Astrocyte (in vitro differentiated cells and primary cell): ENCODE measurements around the gene COMT.

Experiments used
- EZH2 ChIP-seq: IDR thresholded peaks from 2 replicates; pipeline ENCODE4 v1.6.1; 2012; ENCODE audit warnings: mild to moderate bottlenecking, low read length, inconsistent platforms; ENCODE audit not compliant: insufficient read depth
- TF ChIP-seq, protein P1 (sequence below): IDR thresholded peaks from 2 replicates; pipeline ENCODE4 v1.5.1; 2011; ENCODE audit warnings: low read depth, mild to moderate bottlenecking, inconsistent platforms, low read length, moderate library complexity; ENCODE audit not compliant: insufficient read depth

GRCh38 chr22:19941365-19942082, at the start of gene COMT, which contains the start of gene TXNRD2:
- TF ChIP-seq, protein P1, sequence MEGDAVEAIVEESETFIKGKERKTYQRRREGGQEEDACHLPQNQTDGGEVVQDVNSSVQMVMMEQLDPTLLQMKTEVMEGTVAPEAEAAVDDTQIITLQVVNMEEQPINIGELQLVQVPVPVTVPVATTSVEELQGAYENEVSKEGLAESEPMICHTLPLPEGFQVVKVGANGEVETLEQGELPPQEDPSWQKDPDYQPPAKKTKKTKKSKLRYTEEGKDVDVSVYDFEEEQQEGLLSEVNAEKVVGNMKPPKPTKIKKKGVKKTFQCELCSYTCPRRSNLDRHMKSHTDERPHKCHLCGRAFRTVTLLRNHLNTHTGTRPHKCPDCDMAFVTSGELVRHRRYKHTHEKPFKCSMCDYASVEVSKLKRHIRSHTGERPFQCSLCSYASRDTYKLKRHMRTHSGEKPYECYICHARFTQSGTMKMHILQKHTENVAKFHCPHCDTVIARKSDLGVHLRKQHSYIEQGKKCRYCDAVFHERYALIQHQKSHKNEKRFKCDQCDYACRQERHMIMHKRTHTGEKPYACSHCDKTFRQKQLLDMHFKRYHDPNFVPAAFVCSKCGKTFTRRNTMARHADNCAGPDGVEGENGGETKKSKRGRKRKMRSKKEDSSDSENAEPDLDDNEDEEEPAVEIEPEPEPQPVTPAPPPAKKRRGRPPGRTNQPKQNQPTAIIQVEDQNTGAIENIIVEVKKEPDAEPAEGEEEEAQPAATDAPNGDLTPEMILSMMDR = no peak
- TF ChIP-seq EZH2 = no peak
